ENCODE results near the gene PFN1.

- TF ChIP-seq CTCF (conservative IDR thresholded peaks at IDR 0.05) (no peak), EZH2 (IDR thresholded peaks at IDR 0.05; ENCODE audit: low read depth) (no peak)
These were observed 7.6 kb downstream of the PFN1 start for GRCh38 chr17:4940555-4941318.

Measured in PC-9 (cell line).